Cardiac fibroblast (primary cell): ENCODE data around the gene PTPRT.

Experiments used
- DNase-seq, 2 donors: peaks; one replicate each; pipeline versions ENCODE4 v3.0.0 to v3.0.0-alpha.2; 2010; ENCODE audit warnings: low read depth in 2 of 2
- H3K4me3 ChIP-seq, 2 donors: replicated peaks in 1 of 2; 1 replicate in 1 of 2; 2 replicates in 1 of 2; pipeline ENCODE4 v1.5.1; 2011; ENCODE audit warnings: low read depth in 2 of 2, low read length in 2 of 2, mild to moderate bottlenecking in 2 of 2, moderate library complexity in 1 of 2
- CTCF ChIP-seq: IDR thresholded peaks from one replicate; pipeline ENCODE4 v1.5.1; 2011; ENCODE audit warnings: low read depth, mild to moderate bottlenecking, low read length, inconsistent platforms

Gene PTPRT

GRCh38 chr20:42959996-42960395 is 229.7 kb downstream of the PTPRT start:
- no peak for TF ChIP-seq CTCF
- no peak for DNase-seq
- H3K4me3 ChIP-seq, result no peak overlapping the region

- no peak for TF ChIP-seq CTCF
- DNase-seq, result no peak
- H3K4me3 ChIP-seq, result no peak overlapping the region
These were observed 231.2 kb downstream of the PTPRT start for GRCh38 chr20:42958367-42959069.

- H3K4me3 ChIP-seq, result no peak overlapping the region
- TF ChIP-seq CTCF, result no peak
These were observed 232.0 kb downstream of the PTPRT start for GRCh38 chr20:42957704-42958095.

GRCh38 chr20:42957018-42957703 is 232.5 kb downstream of the PTPRT start:
- DNase-seq, result no peak
- no peak overlapping the region for H3K4me3 ChIP-seq
- TF ChIP-seq CTCF, result no peak

More at GRCh38 chr20:42957704-42958095, 232.0 kb downstream of the PTPRT start:
- DNase-seq, result no peak

- no peak for DNase-seq
- H3K4me3 ChIP-seq, result no peak overlapping the region
- TF ChIP-seq CTCF, result no peak
These were observed 234.0 kb downstream of the PTPRT start for GRCh38 chr20:42955713-42956112.

- DNase-seq, result no peak
- H3K4me3 ChIP-seq, result no peak overlapping the region
- no peak for TF ChIP-seq CTCF
These were observed 234.8 kb downstream of the PTPRT start for GRCh38 chr20:42954951-42955350.
